Skeletal muscle cell (primary cell): ENCODE data around the gene DHRS12.

Experiments used
- DNase-seq: peaks from one replicate; pipeline ENCODE4 v3.0.0-alpha.2; 2010; ENCODE audit warnings: low read depth
- H3K4me3 ChIP-seq: 2 replicates; pipeline ENCODE4 v1.5.1; 2011; ENCODE audit warnings: low read depth, mild to moderate bottlenecking, control low read depth, low read length, moderate library complexity

DHRS12 gene

GRCh38 chr13:51803422-51804294, at the start of gene DHRS12:
DHRS12 (minus strand) TSS chr13:51804163; CDS start chr13:51799659, 4,504 bp downstream.
- peak within 1 kb of the TSS; percentile 71 for H3K4me3 ChIP-seq
- no peak for DNase-seq

- peak; percentile 15 for DNase-seq
- no peak overlapping the region for H3K4me3 ChIP-seq
Measured at GRCh38 chr13:51849145-51850101, 45.5 kb upstream of the DHRS12 start.

GRCh38 chr13:51848674-51849073, 44.7 kb upstream of the DHRS12 start:
- no peak overlapping the region for H3K4me3 ChIP-seq

GRCh38 chr13:51846756-51847155, 42.8 kb upstream of the DHRS12 start:
- H3K4me3 ChIP-seq = no peak overlapping the region
- no peak for DNase-seq

More at GRCh38 chr13:51848674-51849073, 44.7 kb upstream of the DHRS12 start:
- DNase-seq = no peak

- no peak overlapping the region for H3K4me3 ChIP-seq
- DNase-seq = no peak
Measured at GRCh38 chr13:51845574-51846318, 41.8 kb upstream of the DHRS12 start.

GRCh38 chr13:51844862-51845573, 41.1 kb upstream of the DHRS12 start, which contains the start of gene TMEM272:
TMEM272 (minus strand) TSS chr13:51845177; CDS start chr13:51838530, 6,647 bp downstream.
- DNase-seq = no peak
- H3K4me3 ChIP-seq = no peak within 1 kb of the TSS

GRCh38 chr13:51843529-51843928, 39.6 kb upstream of the DHRS12 start:
- H3K4me3 ChIP-seq = no peak overlapping the region
- DNase-seq = no peak

GRCh38 chr13:51841732-51842131, 37.8 kb upstream of the DHRS12 start:
- H3K4me3 ChIP-seq = no peak overlapping the region
- DNase-seq = no peak

- DNase-seq = no peak
- no peak overlapping the region for H3K4me3 ChIP-seq
Measured at GRCh38 chr13:51840917-51841316, 37.0 kb upstream of the DHRS12 start.

- no peak overlapping the region for H3K4me3 ChIP-seq
- DNase-seq = no peak
Measured at GRCh38 chr13:51839711-51840540, 36.0 kb upstream of the DHRS12 start.

GRCh38 chr13:51838240-51838846, 34.4 kb upstream of the DHRS12 start:
- DNase-seq = peak; percentile 58
- no peak overlapping the region for H3K4me3 ChIP-seq

GRCh38 chr13:51837016-51837415, 33.1 kb upstream of the DHRS12 start:
- no peak for DNase-seq
- H3K4me3 ChIP-seq = no peak overlapping the region

- H3K4me3 ChIP-seq = no peak overlapping the region
- DNase-seq = no peak
Measured at GRCh38 chr13:51834581-51835171, 30.7 kb upstream of the DHRS12 start.

- no peak for DNase-seq
- no peak overlapping the region for H3K4me3 ChIP-seq
Measured at GRCh38 chr13:51833980-51834379, 30.0 kb upstream of the DHRS12 start.

GRCh38 chr13:51832471-51833152, 28.6 kb upstream of the DHRS12 start:
- no peak for DNase-seq
- no peak overlapping the region for H3K4me3 ChIP-seq

GRCh38 chr13:51831519-51831918, 27.6 kb upstream of the DHRS12 start:
- no peak for DNase-seq

GRCh38 chr13:51829568-51829899, 25.6 kb upstream of the DHRS12 start:
- no peak for DNase-seq
- H3K4me3 ChIP-seq = no peak overlapping the region

More at GRCh38 chr13:51831519-51831918, 27.6 kb upstream of the DHRS12 start:
- no peak overlapping the region for H3K4me3 ChIP-seq
